GM12878 (cell line): ENCODE results near the gene CRP. TPM values are rescaled to one million over a fixed set of nuclear protein-coding genes. Genes with fewer than 3 reads are reported as not detected.

Experiments
- ATAC-seq: fragments of 200-7000 bp; cut with Tn5 transposase; 3 replicates; pipeline ENCODE4 v1.9.1; 2020; ENCODE audit warnings: mild to moderate bottlenecking, moderate library complexity
- BruUV-seq: library from RNA; stranded (reverse); fragments of 400-500 nt; replicated peaks from 2 replicates; lab custom pipeline; 2021; lab: Mats Ljungman, UMichigan
- CTCF ChIA-PET: fragments of 300-600 bp; sonication (Branson Sonifier 250); formaldehyde crosslinking; extraction: SDS; loops from one replicate; lab custom pipeline; 2021; ENCODE audit warnings: inconsistent platforms; lab: Yijun Ruan, JAX
- POLR2A ChIA-PET: fragments of 350-600 bp; formaldehyde crosslinking; extraction: SDS; loops from one replicate; lab custom pipeline; 2021; ENCODE audit warnings: inconsistent platforms; lab: Charles Lee
- RAD21 ChIA-PET: fragments of 300-600 bp; sonication (Branson Sonifier 250); formaldehyde crosslinking; loops from one replicate; lab custom pipeline; 2023; ENCODE audit warnings: antibody characterized with exemption; ENCODE audit not compliant: unreplicated experiment; lab: Charles Lee
- SMC1A ChIA-PET: fragments of 300-600 bp; sonication (Branson Sonifier 250); formaldehyde crosslinking; loops from one replicate; lab custom pipeline; 2023; ENCODE audit not compliant: unreplicated experiment, uncharacterized antibody; lab: Charles Lee
- DNase-seq: peaks from one replicate; pipeline ENCODE4 v3.0.0-alpha.2; 2011; ENCODE audit warnings: low read depth, low spot score
- FAIRE-seq: peaks from 3 replicates; lab custom pipeline; 2011; peaks lifted over from hg19 to GRCh38; lab: Jason Lieb, UNC
- H2AFZ ChIP-seq: 2 replicates; pipeline ENCODE4 v1.6.0; 2011; ENCODE audit warnings: low read depth, low read length, control low read depth; ENCODE audit not compliant: control insufficient read depth
- H3K27ac ChIP-seq: 2 replicates; pipeline ENCODE4 v1.5.1; 2011; ENCODE audit warnings: control low read depth; ENCODE audit not compliant: control insufficient read depth, insufficient read depth
- H3K27me3 ChIP-seq, 2 experiments: replicated peaks in 1 of 2; 2 replicates each; pipeline versions ENCODE4 v1.6.0 to v1.6.1; 2011; ENCODE audit warnings: low read length in 1 of 2; ENCODE audit not compliant: control insufficient read depth in 2 of 2, insufficient read depth in 2 of 2
- H3K36me3 ChIP-seq, 2 experiments: 2 replicates each; pipeline ENCODE4 v1.5.1; 2011; ENCODE audit warnings: low read length in 1 of 2; ENCODE audit not compliant: control insufficient read depth in 2 of 2, insufficient read depth in 2 of 2
- H3K4me1 ChIP-seq: 2 replicates; pipeline ENCODE4 v1.6.1; 2011; ENCODE audit warnings: mild to moderate bottlenecking, low read length, moderate library complexity, mixed read lengths; ENCODE audit not compliant: control insufficient read depth, insufficient read depth
- H3K4me2 ChIP-seq: 2 replicates; pipeline ENCODE4 v1.6.0; 2011; ENCODE audit warnings: control low read depth; ENCODE audit not compliant: control insufficient read depth, insufficient read depth
- H3K4me3 ChIP-seq: fragments of 200-600 bp; sonication (generic); 2 replicates; pipeline ENCODE4 v1.5.1; 2016
- H3K79me2 ChIP-seq: 2 replicates; pipeline ENCODE4 v1.6.0; 2011; ENCODE audit warnings: low read length; ENCODE audit not compliant: control insufficient read depth, insufficient read depth
- H3K9ac ChIP-seq: 2 replicates; pipeline ENCODE4 v1.8.0; 2011; ENCODE audit warnings: low read length, control low read depth, mixed read lengths; ENCODE audit not compliant: control insufficient read depth, insufficient read depth
- H3K9me3 ChIP-seq: replicated peaks from 3 replicates; pipeline ENCODE4 v1.5.1; 2011; ENCODE audit warnings: mild to moderate bottlenecking, low read length; ENCODE audit not compliant: control insufficient read depth, insufficient read depth
- H4K20me1 ChIP-seq: 2 replicates; pipeline ENCODE4 v1.6.0; 2011; ENCODE audit not compliant: control insufficient read depth, insufficient read depth
- ATF3 ChIP-seq: IDR thresholded peaks from 2 replicates; pipeline ENCODE4 v1.6.1; 2011; ENCODE audit warnings: low read depth, mild to moderate bottlenecking, low read length, moderate library complexity, borderline replicate concordance; ENCODE audit errors: extremely low read depth
- NR2F1 ChIP-seq: fragments of 450-650 bp; conservative IDR thresholded peaks from 2 replicates; pipeline ENCODE4 v1.6.1; 2017; ENCODE audit warnings: mild to moderate bottlenecking
- WRNIP1 ChIP-seq: IDR thresholded peaks from 2 replicates; pipeline ENCODE4 v1.6.1; 2011; ENCODE audit warnings: low read depth, low read length, improper control_type of control experiment, borderline replicate concordance
- WGBS: methylation state at CpG from one replicate; pipeline ENCODE4 v1.1.6; 2016; ENCODE audit warnings: low lambda C conversion rate; ENCODE audit not compliant: insufficient replicate concordance, insufficient coverage; ENCODE audit errors: missing lambda C conversion rate; 5-methylcytosine and 5-hydroxymethylcytosine counted together
- in situ Hi-C: fragments of 300-500 bp; cut with MboI; formaldehyde crosslinking; loops from 9 replicates; pipeline ENCODE4 v1.14.3; 2018; ENCODE audit warnings: mixed read lengths
- intact Hi-C: fragments of 100-400 bp; cut with micrococcal nuclease; formaldehyde crosslinking; loops from one replicate; pipeline ENCODE4 v1.14.2; 2022; ENCODE audit not compliant: unreplicated experiment
- polyA plus RNA-seq, 11 experiments: library from polyadenylated mRNA; depleted of rRNA in 4 of 11; unstranded in 6 of 11; stranded (reverse) in 5 of 11; fragments of >200 nt; fragmentation: Nextera tagmentation in 4 of 11; fragmentation: Illumina TruSeq in 1 of 11; extraction: Ambion mirVana in 4 of 11; extraction: Trizol in 1 of 11; gene quantifications; 1 replicate in 1 of 11; 2 replicates in 10 of 11; pipeline versions ENCODE4 v1.2.1 to v1.2.3, GENCODE V29; 2011 to 2016; ENCODE audit warnings: inconsistent platforms in 2 of 11, missing spikeins in 2 of 11, low read depth in 1 of 11
- total RNA-seq, 4 experiments: library from RNA; depleted of rRNA in 3 of 4; stranded (reverse); fragments of >200 nt in 3 of 4; fragmentation: Illumina TruSeq in 1 of 4; extraction: Trizol in 1 of 4; gene quantifications; 2 replicates each; pipeline versions ENCODE4 v1.2.1 to v1.2.3, GENCODE V29; 2013 to 2021

The CRP gene
- total and polyA plus RNA-seq, 10 of the 15 experiments (the other 5 are each of a cell fraction or from before 2014, with no cell fraction given) = 0.54 TPM; not detected in 9

- 0% methylated on average over 1 of the region's 1 CpG for WGBS
- CTCF ChIA-PET = no interaction called here
Measured at GRCh38 chr1:159715855-159716254, 1.5 kb upstream of the CRP start.

GRCh38 chr1:159712080-159712479, 2.3 kb downstream of the CRP start:
- Histone ChIP-seq H3K79me2 (no peaks in the 10 kb centered on the region), H3K4me1 (no peaks in the 10 kb centered on the region), H3K4me2 (no peak overlapping the region), H3K4me3 (no peak overlapping the region), H3K9me3 (no peaks in the 10 kb centered on the region; the same call in 2 of the 3 replicates), H4K20me1 (no peaks in the 10 kb centered on the region), H3K9ac (no peak overlapping the region), H3K27ac (no peak overlapping the region), H3K27me3 (no peaks in the 10 kb centered on the region), H3K36me3 (no peaks in the 10 kb centered on the region), H2AFZ (no peak overlapping the region)
- no peak for TF ChIP-seq WRNIP1
- no peak for TF ChIP-seq NR2F1
- ChIA-PET SMC1A (no interaction called here), POLR2A (no interaction called here), CTCF (no interaction called here), RAD21 (no interaction called here)
- DNase-seq (no peak), FAIRE-seq (no peak), ATAC-seq (no peak)
- in situ Hi-C loops = no loop called here
- BruUV-seq = no TSS peak
- intact Hi-C loops = no loop called here
- WGBS = 7% methylated on average over 1 of the region's 1 CpG

More at GRCh38 chr1:159715855-159716254, 1.5 kb upstream of the CRP start:
- no peak for TF ChIP-seq ATF3
- Histone ChIP-seq H3K9ac (no peak overlapping the region), H2AFZ (no peak overlapping the region), H3K27me3 (no peaks in the 10 kb centered on the region), H3K4me2 (no peak overlapping the region), H3K27ac (no peak overlapping the region), H3K79me2 (no peaks in the 10 kb centered on the region), H3K36me3 (no peaks in the 10 kb centered on the region), H3K9me3 (no peaks in the 10 kb centered on the region; the same call in 2 of the 3 replicates), H3K4me1 (no peaks in the 10 kb centered on the region), H3K4me3 (no peak overlapping the region), H4K20me1 (no peaks in the 10 kb centered on the region)
- ATAC-seq (no peak), FAIRE-seq (no peak), DNase-seq (no peak)
- POLR2A ChIA-PET = no interaction called here
- intact Hi-C loops = no loop called here
- no TSS peak for BruUV-seq
- RAD21 ChIA-PET = no interaction called here
- SMC1A ChIA-PET = no interaction called here
- in situ Hi-C loops = no loop called here
